GM21423 (cell line): ENCODE measurements around the gene WWOX.

ENCODE experiments used
- ATAC-seq: cut with Tn5 transposase; IDR thresholded peaks from one replicate; pipeline ENCODE4 v1.9.1; 2021; ENCODE audit warnings: mild to moderate bottlenecking, moderate library complexity; ENCODE audit not compliant: unreplicated experiment

Gene WWOX

DNA sequence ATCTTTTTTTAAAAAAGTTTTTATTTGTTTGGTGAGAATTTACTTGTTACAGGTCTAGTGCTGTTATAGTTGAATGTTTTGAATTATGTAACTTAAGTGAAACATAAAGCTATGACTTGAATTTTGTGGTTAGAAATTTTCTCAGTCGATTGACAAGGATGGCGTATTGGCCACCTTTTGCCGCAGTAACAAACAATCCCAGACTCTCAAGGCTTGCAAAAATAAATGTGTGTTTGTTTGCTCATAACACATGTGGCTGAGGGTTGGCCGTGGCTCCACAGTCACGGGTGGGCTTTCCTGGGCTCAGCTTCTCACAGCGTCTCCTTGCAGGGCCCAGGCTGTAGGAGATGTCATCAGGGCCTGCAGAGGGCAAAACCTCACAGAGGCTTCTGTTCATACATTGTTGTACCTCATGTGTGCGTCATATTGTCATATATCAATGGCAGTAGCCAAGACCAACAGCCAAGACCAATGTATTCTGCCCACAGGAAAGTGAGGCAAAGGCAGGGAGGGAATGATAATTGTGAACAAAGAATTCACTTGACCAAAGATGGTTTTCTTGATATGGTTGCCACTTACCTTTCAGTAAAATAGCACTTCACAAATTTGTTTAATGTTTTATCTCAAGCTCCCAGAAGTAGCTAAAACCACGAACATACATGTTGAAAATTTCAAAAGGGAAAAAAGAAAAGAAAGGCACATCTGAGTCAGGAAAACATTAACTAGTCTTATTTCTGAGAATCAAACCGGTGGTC, 93.5 kb downstream of the WWOX start:
- no peak for ATAC-seq

DNA sequence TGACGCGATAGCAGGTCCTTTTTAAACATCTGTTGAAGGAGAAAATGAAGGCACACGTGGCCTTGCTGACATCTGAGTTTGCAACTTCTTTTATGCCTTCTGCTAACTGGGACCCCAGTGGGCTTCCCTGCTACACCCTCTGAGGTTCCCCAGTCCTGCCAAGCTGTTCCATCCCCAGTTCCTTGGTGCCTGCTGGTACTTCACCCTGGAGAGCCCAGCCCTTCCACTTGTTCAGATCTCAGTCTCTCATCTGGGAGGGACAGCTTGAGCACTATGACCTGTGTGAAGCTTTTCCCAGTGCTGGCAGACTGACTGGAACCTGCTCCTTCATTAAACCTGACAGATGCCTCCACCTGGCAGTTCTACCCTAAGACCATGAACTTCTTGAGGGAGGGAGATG, 95.5 kb downstream of the WWOX start:
- ATAC-seq, result no peak

DNA sequence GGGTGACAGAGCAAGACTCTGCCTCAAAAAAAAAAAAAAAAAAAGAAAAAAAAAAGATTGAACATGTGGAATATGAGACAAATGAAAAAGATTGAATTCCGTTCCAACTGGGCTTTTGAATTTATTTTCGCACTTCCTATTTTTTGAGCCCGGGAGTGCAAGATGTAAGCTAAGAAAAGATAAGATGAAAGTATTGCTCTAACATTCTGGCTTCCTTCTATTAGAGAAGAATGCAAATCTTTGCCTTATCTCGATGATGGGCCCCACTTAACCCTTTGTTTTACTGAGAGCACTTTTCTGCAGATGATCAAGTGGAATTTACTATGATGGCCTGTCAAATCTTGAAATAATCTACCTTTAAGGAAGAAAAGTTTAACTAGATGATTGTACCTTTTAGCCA, 96.3 kb downstream of the WWOX start:
- no peak for ATAC-seq

DNA sequence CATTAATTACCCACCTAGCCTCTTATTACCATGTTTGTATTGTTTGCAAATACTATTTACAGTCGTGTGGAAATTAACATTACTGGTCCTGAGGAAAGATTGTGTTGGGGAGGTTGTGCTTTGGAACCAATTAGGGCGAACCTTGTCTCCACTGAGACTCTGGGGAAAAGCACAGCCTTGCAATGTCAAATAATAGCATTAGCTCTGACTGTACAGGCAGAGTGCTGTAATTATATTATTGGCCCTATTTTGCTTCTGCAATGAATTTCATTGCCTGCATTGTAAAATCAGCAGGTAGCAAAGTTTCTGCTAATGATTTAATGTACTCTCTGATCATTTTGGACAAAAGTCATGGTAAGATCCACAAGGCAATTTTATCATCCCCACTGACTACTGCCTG, 97.0 kb downstream of the WWOX start:
- ATAC-seq, result no peak

DNA sequence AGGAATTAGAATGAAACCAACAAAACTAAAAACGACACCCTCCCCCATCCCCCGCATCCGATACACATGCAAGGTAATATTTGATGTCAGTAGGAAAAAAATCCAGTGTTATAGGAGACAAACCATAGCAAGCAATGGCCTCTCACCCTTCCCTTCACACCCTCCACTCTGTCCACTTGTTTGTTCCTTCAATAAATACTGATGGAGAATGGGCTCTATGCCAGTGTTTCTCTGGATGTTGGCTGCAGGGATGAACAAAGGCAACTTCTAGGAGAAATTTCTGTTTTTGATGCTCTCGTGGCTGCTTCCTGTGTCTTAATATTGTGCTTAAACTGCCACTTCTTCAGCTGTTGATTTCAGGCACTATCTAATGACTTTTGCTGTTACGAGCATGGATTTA, 98.8 kb downstream of the WWOX start:
- ATAC-seq, result no peak

DNA sequence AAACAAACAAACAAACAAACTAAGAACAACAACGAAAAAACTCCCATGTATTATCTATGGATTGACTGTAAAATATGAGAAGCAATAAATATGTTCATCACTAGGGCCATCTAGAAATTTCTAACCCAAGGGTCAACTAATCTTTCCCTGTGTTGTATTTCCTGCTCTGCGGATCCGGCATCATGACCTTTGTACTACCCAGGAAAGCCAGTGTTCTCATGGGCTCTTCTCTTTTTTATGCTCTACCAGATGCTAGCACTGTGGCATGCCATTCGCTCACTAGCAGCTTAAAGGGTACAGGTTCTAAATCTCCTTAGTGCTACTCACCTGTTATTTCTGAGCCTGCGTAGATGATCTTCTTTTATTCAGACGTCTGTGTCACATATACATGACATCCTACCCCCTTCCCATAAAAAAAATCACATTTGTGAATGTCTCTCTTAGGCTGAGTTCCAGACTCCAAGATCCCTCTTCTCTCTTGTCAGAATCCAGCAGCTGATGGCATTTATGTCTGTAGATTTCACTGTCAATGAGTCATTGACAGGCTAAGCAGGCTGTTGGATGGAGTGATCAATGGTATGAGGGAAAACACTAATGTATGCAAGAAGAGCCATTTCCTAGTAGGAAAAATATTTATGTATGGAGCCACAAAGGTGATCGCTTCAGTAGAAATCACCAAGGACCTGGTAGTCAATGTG, 100.0 kb downstream of the WWOX start:
- ATAC-seq, result no peak

DNA sequence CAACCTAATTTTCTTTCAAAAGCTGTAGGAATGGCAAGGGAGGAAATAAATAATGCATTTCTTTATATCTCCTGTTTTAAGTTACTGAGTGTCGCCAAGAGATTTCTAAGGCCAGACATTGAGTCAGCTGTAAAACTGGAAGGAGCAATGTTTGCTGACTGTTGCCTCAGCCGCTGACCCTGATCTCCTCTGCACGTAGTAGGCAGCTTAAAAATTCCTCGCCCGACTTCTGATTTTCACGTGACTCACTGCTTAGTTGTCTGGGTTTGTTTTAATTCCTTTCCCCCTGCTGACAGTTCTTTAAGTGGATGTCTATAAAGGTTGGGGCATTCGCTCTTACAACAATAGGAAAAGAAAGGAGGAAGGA, 100.6 kb downstream of the WWOX start:
- ATAC-seq, result no peak

DNA sequence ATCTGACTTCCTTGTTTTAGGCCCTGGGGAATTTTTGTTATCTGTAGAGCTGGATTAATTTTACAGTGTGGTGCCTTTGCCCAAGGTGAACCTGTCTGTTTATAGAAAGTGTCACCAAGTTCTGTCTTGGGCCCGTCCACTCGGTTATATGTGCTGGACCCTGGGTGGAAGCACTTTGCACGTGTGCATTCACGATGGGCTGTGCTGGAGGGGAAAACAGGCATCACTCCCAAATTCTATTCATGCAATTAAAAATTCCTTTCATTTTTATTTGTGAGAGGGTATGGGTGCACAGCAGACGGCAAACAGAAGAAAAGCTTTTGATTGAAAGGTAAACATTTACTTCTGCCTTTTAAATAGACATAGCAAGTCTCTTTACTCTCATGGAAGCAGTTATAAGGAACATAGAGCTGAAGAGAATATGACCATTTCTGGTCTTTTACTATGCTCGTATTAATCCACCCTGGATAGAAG, 101.2 kb downstream of the WWOX start:
- ATAC-seq, result no peak

DNA sequence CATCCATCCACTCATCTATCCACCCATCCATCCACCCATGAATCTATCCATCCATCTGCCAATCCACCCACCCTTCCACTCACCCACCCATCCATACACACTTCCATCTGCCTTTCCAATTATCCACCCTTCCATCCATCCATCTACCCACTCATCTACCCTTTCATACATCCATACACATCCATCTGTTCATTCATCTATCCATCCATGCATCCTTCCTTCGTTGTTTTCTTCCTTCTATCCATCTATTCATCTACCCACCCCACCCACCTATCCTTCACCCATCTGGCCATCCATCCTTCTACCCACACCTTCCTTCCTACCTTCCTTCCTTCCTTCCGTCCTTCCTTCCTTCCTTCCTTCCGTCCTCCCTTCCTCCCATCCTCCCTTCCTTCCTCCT, 106.1 kb downstream of the WWOX start:
- no peak for ATAC-seq

DNA sequence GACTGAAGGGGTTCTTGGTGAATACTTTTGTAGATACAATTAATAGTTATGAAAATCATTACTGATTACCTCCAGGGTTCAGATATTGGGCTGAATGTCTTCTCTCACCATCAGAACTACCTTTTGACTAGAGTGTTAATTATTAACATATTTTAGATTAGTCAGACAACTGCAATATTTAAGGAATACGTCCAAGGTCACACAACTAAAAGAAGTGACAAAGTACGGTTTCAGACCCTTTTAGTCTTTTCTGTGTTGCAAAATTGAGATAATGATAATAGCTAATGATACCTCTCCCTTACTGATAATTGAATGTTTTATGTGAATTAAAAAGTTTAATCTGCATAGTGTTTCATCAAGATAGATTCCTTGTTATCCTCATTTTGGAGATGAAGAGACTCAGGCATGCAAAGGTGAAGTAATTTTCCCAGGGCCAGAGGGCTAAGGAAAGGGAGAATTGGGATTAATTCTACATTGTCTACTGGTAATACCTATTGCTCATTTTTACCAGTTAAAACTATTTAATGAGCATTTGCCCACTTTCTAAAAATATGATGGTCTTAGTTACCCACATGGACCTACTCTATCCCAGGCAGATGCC, 107.3 kb downstream of the WWOX start:
- no peak for ATAC-seq

DNA sequence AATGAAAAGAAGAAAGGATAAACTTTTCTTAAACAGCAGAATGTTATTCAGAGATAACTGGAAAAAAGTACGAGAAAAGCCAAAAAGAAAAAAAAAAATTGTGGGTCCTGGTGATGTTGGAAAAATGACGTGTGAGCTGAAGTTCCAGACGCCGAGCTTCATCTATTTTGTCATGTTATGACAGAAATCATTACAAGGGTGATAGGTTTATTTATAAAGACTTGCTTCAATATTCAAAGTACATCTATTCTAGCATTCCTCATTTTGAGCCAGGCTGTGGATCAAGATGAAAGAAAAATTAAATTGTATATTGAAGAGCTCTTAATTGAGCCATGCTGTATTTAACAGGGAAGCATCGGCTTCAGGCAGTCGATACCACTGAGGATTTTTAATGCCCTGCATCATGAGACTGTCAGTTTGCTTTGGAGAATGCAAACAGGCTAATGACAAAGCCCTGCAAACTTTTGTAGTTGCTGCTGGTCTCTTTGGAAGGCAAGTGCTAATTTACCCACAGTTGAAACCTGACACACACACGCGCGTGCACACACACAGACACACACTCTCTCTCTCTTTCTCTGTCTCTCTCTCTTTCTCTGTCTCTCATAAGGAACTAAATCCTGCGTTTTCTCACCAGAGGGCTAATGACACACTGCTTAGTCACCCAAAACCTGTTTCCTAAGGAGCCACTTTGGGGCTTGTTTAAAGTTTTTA, 110.7 kb downstream of the WWOX start:
- ATAC-seq, result no peak

DNA sequence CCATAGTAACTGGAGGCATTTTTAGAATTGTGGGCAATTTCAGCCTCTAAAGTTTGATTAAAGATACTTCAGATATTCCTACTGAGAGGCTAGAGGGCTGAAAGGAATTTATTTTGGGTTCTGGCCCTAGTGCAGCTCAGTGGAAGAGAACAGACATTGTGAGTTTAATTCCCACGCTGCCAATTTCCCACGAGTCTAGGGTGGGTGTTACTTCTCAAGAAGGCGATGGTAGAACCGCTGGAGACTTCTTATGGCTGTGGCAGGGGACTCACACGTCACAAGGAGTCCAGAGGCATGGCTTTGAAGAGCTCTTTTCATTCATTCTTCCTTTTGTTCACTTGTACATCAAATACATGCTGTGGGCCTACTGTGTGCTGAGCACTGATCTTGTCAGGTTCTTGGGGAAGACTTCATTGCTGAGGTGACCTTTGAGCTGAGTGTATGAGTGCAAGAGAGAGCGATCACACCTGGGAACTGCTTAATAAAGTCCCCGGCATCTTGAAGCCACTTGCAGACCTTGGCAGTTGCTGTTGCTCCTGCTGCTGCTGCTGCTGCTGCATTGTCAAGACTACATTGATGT, 111.7 kb downstream of the WWOX start:
- ATAC-seq, result no peak

DNA sequence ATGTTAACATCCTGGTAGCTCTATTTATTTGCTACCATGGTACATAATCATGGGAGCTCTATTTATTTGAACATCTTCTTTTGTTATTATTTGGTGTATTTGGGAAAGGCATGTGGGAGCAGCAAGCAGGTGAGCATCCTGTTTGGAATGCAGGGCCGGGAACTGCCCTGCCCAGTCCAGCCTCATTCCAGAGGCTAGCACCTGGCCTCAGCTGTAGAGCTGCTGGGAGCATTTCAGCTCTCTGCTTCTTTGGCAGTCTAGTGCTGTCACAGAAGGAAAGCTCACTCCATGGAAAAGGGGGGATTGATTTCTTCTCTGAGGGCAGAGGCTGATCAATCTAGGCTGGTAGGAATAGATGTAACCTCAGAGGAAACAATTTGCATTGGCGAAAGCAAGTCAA, 112.5 kb downstream of the WWOX start:
- ATAC-seq, result no peak

DNA sequence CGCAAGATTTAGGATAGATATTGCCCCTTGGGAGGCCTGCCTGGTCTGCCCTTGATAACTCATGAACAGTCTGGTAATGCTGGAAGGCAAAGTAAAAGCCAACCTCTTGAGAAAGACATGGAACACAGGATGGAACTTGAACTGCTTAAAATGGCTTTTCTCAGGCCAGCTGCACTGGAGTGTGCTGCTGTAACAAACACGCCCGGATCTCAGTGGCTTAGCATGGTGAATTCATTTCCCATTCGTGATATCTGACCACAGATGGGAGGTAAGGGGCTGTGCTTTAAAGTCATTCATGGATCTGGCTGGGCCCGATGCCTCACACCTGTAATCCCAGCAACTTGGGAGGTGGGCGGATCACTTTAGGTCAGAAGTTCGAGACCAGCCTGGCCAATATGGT, 113.2 kb downstream of the WWOX start:
- ATAC-seq, result no peak

DNA sequence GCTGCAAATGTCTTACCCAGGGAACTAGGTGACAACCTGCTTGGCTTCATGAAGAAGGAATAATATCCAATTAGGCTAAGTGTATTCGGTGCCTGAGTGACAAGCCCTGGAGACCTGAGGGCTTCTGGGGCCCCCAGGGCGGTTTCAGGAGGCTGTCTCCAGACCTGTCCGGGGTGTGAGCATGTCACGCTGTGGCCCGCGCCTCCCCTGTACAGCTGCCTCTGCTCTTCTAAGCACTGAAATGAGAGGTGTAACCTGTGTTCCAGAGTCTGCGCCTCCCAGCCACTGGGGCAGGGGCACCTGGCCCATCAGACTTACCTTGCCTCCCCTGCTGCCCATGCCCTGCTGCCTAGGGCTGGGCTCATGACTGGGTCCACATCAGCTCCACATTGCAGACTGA, 114.3 kb downstream of the WWOX start:
- ATAC-seq, result no peak

DNA sequence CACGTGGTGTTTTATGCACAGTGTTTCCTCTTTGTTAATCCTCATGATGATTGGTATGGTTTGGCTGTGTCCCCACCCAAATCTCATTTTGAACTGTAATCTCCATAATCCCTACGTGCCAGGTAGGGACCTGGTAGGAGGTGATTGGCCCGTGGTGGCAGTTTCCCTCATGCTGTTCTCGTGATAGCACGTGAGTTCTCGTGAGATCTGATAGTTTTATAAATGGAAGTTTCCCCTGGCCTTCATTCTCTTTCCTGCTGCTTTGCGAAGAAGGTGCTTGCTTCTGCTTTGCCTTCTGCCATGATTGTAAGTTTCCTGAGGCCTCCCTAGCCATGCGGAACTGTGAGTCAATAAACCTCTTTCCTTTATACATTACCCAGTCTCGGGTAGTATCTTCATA, 115.8 kb downstream of the WWOX start:
- no peak for ATAC-seq

DNA sequence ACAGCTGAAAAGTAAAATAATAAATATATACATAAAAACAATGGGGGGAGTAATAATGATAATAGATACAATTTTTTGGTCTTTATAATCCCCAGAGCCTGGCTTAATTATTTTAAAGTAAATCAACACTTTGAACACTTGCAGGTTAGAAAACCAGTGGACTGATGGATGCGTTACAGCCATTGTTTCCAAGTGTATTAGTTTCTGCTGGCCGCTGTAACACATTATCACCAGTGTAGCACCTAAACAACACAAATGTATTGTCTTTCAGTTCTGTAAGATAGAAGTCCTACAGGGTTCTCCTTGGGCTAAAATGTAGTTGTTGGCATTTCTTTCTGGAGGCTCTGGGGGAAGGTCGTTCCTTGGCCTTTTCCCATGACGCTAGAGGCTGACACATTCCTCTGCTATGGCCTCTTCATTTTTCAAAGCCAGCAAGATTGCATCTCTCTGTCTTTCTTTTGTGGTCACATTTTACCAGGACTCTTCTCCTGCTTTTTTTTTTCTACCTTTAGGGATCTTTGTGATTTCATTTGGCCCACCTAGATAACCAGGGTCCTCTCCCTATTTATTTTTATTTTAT, 116.8 kb downstream of the WWOX start:
- ATAC-seq, result no peak

DNA sequence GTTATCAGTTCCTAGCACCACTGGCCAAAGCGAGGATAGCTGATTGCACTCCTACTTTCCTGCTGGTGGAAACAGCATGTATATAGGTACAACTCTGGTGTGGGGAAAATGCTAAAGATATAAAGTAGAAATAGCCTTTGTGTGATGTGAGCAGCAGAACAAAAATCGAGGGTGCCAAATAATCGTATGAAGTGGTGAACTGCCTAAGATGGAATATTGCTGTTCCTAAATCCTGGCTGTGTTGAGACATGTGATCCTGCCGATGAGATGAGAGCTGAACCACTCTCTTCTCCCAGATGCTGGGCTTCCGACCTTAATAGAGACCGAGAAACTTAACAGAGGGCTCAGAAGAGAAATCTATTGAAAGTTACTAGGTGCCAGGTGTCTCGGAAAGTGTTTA, 117.8 kb downstream of the WWOX start:
- no peak for ATAC-seq

DNA sequence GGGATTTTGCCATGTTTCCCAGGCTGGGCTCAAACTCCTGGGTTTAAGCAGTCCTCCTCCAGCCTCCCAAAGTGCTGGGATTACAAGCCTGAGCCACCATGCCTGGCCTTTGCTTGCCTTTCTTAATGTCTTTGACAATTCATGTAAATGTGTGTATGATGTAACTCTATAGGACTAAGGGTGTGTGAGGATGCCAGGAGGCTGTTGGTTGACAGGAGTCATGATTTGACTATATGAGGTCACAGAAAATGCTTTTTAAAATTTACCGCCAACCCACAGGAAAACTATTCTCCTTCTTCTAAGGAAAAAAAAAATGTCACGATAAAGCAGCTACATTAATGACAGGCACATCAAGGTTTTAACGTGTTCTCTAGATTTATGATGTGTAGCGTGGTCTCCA, 118.8 kb downstream of the WWOX start:
- ATAC-seq, result no peak

DNA sequence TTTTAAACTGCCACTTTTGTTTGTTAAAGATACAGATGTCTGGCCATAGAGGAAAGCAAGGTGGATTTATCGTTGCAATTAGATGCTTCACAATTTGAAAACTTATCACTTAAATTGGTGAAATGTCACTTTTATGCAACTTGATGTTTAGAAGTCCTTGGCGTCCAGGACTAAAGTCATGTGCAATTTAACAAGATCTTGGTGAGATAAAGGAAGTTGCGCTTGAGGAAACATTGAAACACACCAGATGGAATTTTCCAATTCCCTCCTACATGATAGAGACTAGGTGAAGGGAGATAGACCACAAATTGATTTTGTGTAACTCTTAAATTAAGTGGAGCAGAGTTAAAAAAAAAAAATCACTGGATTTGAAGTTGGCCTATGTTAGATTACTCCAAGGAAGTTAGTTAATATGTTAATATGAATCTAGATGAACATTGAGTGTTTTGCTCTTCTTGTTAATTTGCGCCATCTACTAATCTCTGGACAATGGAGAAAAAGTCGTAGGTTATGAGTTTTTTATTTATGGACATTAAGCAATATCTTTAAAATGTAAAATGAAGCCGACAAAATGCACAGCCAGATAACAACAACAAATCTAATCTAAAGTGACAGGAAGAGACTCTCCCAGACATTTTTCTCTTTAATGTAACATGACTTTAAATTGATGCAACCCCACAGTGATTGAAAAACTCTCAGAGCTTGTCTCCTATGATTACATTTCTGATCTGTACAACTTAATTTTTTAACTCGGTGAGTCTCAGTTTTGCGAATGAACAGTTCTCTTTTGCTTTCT, 119.6 kb downstream of the WWOX start:
- no peak for ATAC-seq
